Activated CD4-positive, alpha-beta T cell treated with anti-CD3 and anti-CD28 coated beads, Interleukin-2, amount 10 ng/mL, durations not matched to agents 24 days and 14 days (primary cell): ENCODE measurements around the gene KLK10. TPM values are rescaled to one million over a fixed set of nuclear protein-coding genes. Genes with fewer than 3 reads are reported as not detected.
"Not testable (repeated sequence)": the region's sequence is repeated elsewhere in the genome, so short reads cannot be mapped to it uniquely, and the experiment has no call there.

ENCODE experiments used
- DNase-seq: peaks from one replicate; pipeline ENCODE4 v3.0.0; 2022
- H3K27ac Mint-ChIP-seq: one replicate; pipeline ENCODE4 v1.8.0; 2022; ENCODE audit warnings: mild to moderate bottlenecking, mixed read lengths
- H3K27me3 Mint-ChIP-seq: one replicate; pipeline ENCODE4 v1.8.0; 2022; ENCODE audit warnings: mixed read lengths
- H3K36me3 Mint-ChIP-seq: one replicate; pipeline ENCODE4 v1.8.0; 2022; ENCODE audit warnings: low read depth, mild to moderate bottlenecking, mixed read lengths
- H3K4me1 Mint-ChIP-seq: one replicate; pipeline ENCODE4 v1.8.0; 2021; ENCODE audit warnings: mixed read lengths
- H3K4me3 Mint-ChIP-seq: one replicate; pipeline ENCODE4 v1.8.0; 2022; ENCODE audit warnings: mild to moderate bottlenecking, moderate library complexity, mixed read lengths
- H3K9me3 Mint-ChIP-seq: one replicate; pipeline ENCODE4 v1.8.0; 2021; ENCODE audit warnings: mixed read lengths
- intact Hi-C: fragments of 100-400 bp; cut with micrococcal nuclease; formaldehyde crosslinking; loops from one replicate; pipeline ENCODE4 v1.15.1; 2023
- total RNA-seq: library from RNA; stranded (reverse); gene quantifications from 2 replicates; pipeline ENCODE4 v1.2.3, GENCODE V29; 2022

The KLK10 gene
- total RNA-seq, 1 donor from 2014 or later, result not detected

GRCh38 chr19:51002089-51002532 lies 17.4 kb downstream of the KLK10 start:
- DNase-seq, result no peak
- H3K4me3 Mint-ChIP-seq, result no peak overlapping the region
- peaks cover 6% of the 10 kb centered on the region for H3K27me3 Mint-ChIP-seq
- H3K9me3 Mint-ChIP-seq, result no peaks in the 10 kb centered on the region
- H3K27ac Mint-ChIP-seq, result no peak overlapping the region
- H3K4me1 Mint-ChIP-seq, result no peaks in the 10 kb centered on the region
- intact Hi-C loops, result no loop called here
- no peaks in the 10 kb centered on the region for H3K36me3 Mint-ChIP-seq

- intact Hi-C loops, result no loop called here
- Mint-ChIP-seq H3K27me3 (peaks cover 6% of the 10 kb centered on the region), H3K4me3 (no peak within 1 kb of the TSS), H3K36me3 (no peaks in the 10 kb centered on the region), H3K9me3 (no peaks in the 10 kb centered on the region), H3K4me1 (no peaks in the 10 kb centered on the region), H3K27ac (no peak within 1 kb of the TSS)
- no peak for DNase-seq
These were observed 18.0 kb downstream of the KLK10 start, which contains the start of gene KLK8 for GRCh38 chr19:51001515-51001914. KLK8 (minus strand) TSS chr19:51001604; CDS start chr19:51001167, 437 bp downstream.

- Mint-ChIP-seq H3K27me3 (peaks cover 6% of the 10 kb centered on the region), H3K4me1 (no peaks in the 10 kb centered on the region), H3K27ac (no peak overlapping the region), H3K36me3 (no peaks in the 10 kb centered on the region), H3K4me3 (no peak overlapping the region), H3K9me3 (no peaks in the 10 kb centered on the region)
- intact Hi-C loops, result no loop called here
- no peak for DNase-seq
These were observed 18.5 kb downstream of the KLK10 start for GRCh38 chr19:51000981-51001380.

DNA sequence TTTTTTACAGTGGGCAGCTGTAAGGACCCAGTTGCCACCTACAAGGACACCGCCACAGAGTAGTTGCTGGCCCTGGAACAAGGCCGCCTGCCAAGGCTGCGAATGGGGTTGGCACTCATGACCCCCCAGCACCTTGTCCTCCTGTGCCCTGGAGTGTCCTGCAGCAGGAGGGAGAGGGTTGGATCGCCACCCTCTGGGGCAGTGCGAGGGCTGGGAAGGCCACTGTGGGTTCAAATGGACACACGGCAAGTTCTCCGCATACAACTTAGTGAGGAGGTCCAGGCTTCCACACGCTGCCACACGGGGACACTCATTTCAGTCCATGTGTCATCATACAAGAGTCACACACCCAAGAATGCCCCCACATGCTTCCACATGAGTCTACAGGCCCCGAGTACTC lies 19.1 kb downstream of the KLK10 start:
- no peaks in the 10 kb centered on the region for H3K9me3 Mint-ChIP-seq

DNA sequence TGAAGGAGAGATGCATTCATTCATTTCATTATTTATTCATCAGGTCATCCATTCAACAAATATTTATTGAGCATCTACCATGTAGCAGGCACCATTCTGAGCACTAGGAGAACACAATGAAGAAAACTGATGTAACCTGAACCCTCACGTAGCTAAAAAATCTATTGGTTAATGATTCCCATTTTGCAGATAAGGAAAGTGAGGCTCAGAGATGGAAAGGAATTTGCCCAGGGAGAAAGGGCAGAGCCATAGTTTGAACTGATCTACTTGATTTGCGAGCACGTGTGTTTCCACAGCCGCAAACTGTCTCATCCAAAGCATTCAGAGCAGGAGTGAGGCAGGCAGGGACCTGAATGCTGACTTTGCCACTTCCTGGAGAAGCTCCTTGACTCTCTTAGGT lies 20.8 kb downstream of the KLK10 start:
- no peak overlapping the region for H3K27ac Mint-ChIP-seq

More for the DNA sequence above, 19.1 kb downstream of the KLK10 start:
- intact Hi-C loops, result no loop called here
- Mint-ChIP-seq H3K27ac (no peak overlapping the region), H3K4me1 (no peaks in the 10 kb centered on the region), H3K36me3 (no peaks in the 10 kb centered on the region), H3K4me3 (no peak overlapping the region), H3K27me3 (peaks cover 6% of the 10 kb centered on the region)
- no peak for DNase-seq

DNA sequence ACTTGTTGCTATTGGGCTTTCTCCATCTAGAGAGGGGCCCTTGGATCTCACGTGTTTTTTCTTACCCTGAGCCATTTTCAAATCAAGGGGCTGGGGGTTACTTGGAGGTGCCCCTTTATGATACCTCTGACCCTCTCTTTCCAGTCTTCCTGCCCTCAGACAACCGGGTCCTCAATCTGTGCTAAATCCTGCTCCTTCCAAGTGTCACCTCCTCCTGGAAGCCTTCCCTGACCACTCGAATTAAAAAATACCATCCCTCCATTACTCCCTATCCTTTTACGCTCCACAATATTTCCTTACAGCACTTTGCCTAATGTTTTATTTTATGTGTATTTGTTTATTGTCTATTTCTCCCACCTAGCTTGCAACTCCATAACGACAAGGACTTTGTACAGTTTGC lies 21.4 kb downstream of the KLK10 start:
- H3K4me3 Mint-ChIP-seq, result no peak overlapping the region
- H3K9me3 Mint-ChIP-seq, result no peaks in the 10 kb centered on the region
- no peaks in the 10 kb centered on the region for H3K36me3 Mint-ChIP-seq
- H3K4me1 Mint-ChIP-seq, result no peaks in the 10 kb centered on the region
- DNase-seq, result no peak
- H3K27ac Mint-ChIP-seq, result no peak overlapping the region
- intact Hi-C loops, result no loop called here
- peaks cover 6% of the 10 kb centered on the region for H3K27me3 Mint-ChIP-seq

More for the DNA sequence above, 20.8 kb downstream of the KLK10 start:
- peaks cover 6% of the 10 kb centered on the region for H3K27me3 Mint-ChIP-seq
- H3K4me1 Mint-ChIP-seq, result no peaks in the 10 kb centered on the region
- H3K36me3 Mint-ChIP-seq, result no peaks in the 10 kb centered on the region
- no peaks in the 10 kb centered on the region for H3K9me3 Mint-ChIP-seq
- intact Hi-C loops, result no loop called here
- no peak overlapping the region for H3K4me3 Mint-ChIP-seq
- DNase-seq, result no peak

DNA sequence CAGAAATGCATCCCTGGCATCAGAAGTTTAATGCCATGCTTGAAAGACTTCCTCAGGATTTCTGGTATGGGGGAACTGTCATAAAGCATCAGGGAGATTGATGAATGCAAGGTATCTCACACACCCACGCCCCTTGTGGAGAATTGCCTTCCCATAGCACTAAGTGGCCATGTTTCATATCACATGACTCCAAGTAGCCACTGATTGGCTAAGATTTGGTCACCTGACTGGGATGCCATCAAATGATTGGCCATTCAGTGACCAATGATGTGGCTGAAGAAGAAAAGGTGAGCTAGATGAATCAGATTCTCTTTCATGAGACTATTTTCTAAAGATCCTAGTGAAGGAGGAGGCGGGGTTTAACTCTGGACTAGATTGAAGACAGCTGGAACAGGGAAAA lies 25.4 kb downstream of the KLK10 start:
- Mint-ChIP-seq H3K9me3 (no peaks in the 10 kb centered on the region), H3K27me3 (peaks cover 2% of the 10 kb centered on the region), H3K4me1 (no peaks in the 10 kb centered on the region), H3K4me3 (no peak overlapping the region), H3K27ac (no peak overlapping the region), H3K36me3 (no peaks in the 10 kb centered on the region)
- no peak for DNase-seq
- intact Hi-C loops, result no loop called here

- no peak overlapping the region for H3K4me3 Mint-ChIP-seq
- no peaks in the 10 kb centered on the region for H3K9me3 Mint-ChIP-seq
- intact Hi-C loops, result no loop called here
- H3K27me3 Mint-ChIP-seq, result peaks cover 2% of the 10 kb centered on the region
- no peaks in the 10 kb centered on the region for H3K36me3 Mint-ChIP-seq
- no peak for DNase-seq
- H3K27ac Mint-ChIP-seq, result no peak overlapping the region
- no peaks in the 10 kb centered on the region for H3K4me1 Mint-ChIP-seq
These were observed 26.9 kb downstream of the KLK10 start for GRCh38 chr19:50992666-50993035.

- H3K36me3 Mint-ChIP-seq, H3K27ac Mint-ChIP-seq, H3K4me3 Mint-ChIP-seq, DNase-seq, H3K9me3 Mint-ChIP-seq, H3K4me1 Mint-ChIP-seq, intact Hi-C loops: not testable (repeated sequence)
- peaks cover 18% of the 10 kb centered on the region for H3K27me3 Mint-ChIP-seq
These were observed 35.1 kb downstream of the KLK10 start for GRCh38 chr19:50984416-50984815.

DNA sequence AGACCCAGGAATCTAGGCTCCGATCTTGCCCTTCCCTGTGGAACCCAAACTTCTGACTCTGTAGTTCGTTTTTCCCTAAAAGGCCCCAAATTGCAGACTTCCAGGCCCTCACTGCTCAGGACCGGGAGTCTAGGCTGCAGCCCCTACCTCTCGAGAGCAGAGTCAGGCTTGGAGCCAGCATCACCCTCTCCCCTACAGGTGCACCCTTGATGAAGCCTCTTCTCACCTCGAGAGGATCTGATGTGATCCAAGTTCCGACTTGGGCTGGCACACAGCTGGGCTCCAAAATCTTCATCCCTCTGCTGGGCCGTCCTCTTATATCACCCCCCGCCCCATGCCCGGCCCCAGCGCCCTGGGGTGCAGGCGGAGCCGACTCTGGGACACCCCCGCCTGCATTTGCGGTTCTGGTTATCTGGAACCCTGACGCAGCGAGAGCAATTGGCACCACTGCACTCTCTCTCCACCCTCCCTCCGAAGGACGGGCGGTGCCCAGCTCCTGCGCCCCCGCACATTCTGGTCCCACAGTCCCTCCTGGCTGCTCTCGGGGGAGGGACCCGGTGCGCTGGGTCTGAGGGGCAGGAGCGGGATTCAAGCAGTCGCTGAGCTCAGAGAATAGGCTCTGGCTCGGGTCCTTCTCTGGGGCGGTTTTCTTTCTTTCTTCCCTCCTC lies 35.8 kb downstream of the KLK10 start, which contains the start of gene KLK7:
Gene KLK7 (minus strand): TSS at position 293 of the 668 bp plus-strand sequence. CDS start 1,518 bp downstream, outside the sequence.
- no peak for DNase-seq
- H3K4me3 Mint-ChIP-seq, result no peak within 1 kb of the TSS
- no peak within 1 kb of the TSS for H3K27ac Mint-ChIP-seq
- H3K9me3 Mint-ChIP-seq, result no peaks in the 10 kb centered on the region
- H3K27me3 Mint-ChIP-seq, result peaks cover 20% of the 10 kb centered on the region
- H3K36me3 Mint-ChIP-seq, result no peaks in the 10 kb centered on the region
- no peaks in the 10 kb centered on the region for H3K4me1 Mint-ChIP-seq
- intact Hi-C loops, result no loop called here

GRCh38 chr19:50982186-50982585 lies 37.3 kb downstream of the KLK10 start:
- no peak overlapping the region for H3K4me3 Mint-ChIP-seq
- intact Hi-C loops, result no loop called here
- no peak for DNase-seq
- no peaks in the 10 kb centered on the region for H3K9me3 Mint-ChIP-seq
- no peaks in the 10 kb centered on the region for H3K36me3 Mint-ChIP-seq
- H3K27me3 Mint-ChIP-seq, result peaks cover 20% of the 10 kb centered on the region
- no peaks in the 10 kb centered on the region for H3K4me1 Mint-ChIP-seq
- no peak overlapping the region for H3K27ac Mint-ChIP-seq

- intact Hi-C loops, result no loop called here
- no peak overlapping the region for H3K27ac Mint-ChIP-seq
- peaks cover 20% of the 10 kb centered on the region for H3K27me3 Mint-ChIP-seq
- H3K36me3 Mint-ChIP-seq, result no peaks in the 10 kb centered on the region
- H3K9me3 Mint-ChIP-seq, result no peaks in the 10 kb centered on the region
- no peak overlapping the region for H3K4me3 Mint-ChIP-seq
- no peak for DNase-seq
- no peaks in the 10 kb centered on the region for H3K4me1 Mint-ChIP-seq
These were observed 37.8 kb downstream of the KLK10 start for GRCh38 chr19:50981587-50982146.

- Mint-ChIP-seq H3K4me3 (no peak overlapping the region), H3K36me3 (no peaks in the 10 kb centered on the region), H3K27ac (no peak overlapping the region), H3K27me3 (peaks cover 17% of the 10 kb centered on the region), H3K9me3 (no peaks in the 10 kb centered on the region), H3K4me1 (no peaks in the 10 kb centered on the region)
- intact Hi-C loops, result no loop called here
- DNase-seq, result no peak
These were observed 39.3 kb downstream of the KLK10 start for GRCh38 chr19:50980208-50980607.

- no peaks in the 10 kb centered on the region for H3K9me3 Mint-ChIP-seq
- H3K4me3 Mint-ChIP-seq, result no peak overlapping the region
- no peak overlapping the region for H3K27ac Mint-ChIP-seq
- peaks cover 14% of the 10 kb centered on the region for H3K27me3 Mint-ChIP-seq
- DNase-seq, result no peak
- intact Hi-C loops, result no loop called here
- no peaks in the 10 kb centered on the region for H3K4me1 Mint-ChIP-seq
- H3K36me3 Mint-ChIP-seq, result no peaks in the 10 kb centered on the region
These were observed 39.8 kb downstream of the KLK10 start for GRCh38 chr19:50979758-50980157.
